Measurements from ENCODE around the gene REXO4. TPM values are rescaled to one million over a fixed set of nuclear protein-coding genes. Genes with fewer than 3 reads are reported as not detected.

The REXO4 gene
- total and polyA plus RNA-seq, 12 donors = 18.9 to 27.6 (median 22.8) TPM

DNA sequence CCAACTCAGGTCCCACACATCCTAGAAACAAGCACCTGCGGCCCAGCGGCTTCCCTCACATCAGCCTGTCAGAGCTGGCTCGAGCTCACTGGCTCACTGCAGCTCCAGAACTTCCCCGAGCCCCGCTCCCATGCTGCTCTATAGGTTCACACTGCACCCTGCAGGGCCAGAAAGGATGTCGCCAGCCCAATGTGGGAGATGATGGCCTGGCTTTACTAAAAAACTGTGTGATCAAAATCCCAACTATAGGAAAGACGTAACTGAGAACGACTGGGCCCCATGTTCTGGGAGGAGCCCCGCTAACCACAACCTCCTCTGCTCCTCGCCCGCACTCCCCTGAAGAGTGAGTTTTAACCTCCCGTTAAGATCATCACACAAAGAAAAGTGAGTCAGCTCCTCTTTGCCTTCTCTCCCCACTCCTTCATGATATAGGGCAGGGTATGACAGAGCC lies 46.5 kb downstream of the REXO4 start:
- WGBS, 4 donors = 54 to 73% (median 66%) methylated on average over 7 to 12 of the region's 12 CpGs
- Histone ChIP-seq H3K27me3 (no peaks in the 10 kb centered on the region), H3K27ac (peak overlapping the region in 2 of 5 donors; percentile 10 to 28), H3K4me1 (replicated peaks in 1 of 2) (peaks cover 23 to 79% of the 10 kb centered on the region in 2 donors), H3K4me3 (no peak overlapping the region), H3K36me3 (replicated peaks in 1 of 2) (peaks cover 0 to 30% of the 10 kb centered on the region in 2 donors), H3K9me3 (replicated peaks in 1 of 3) (no peaks in the 10 kb centered on the region)
- DNase-seq = no peak
- intact Hi-C loops (cut with DNase I) = no loop called here
- TF ChIP-seq POLR2A (IDR thresholded peaks at IDR 0.05) = no peak
- TF ChIP-seq, protein P1, sequence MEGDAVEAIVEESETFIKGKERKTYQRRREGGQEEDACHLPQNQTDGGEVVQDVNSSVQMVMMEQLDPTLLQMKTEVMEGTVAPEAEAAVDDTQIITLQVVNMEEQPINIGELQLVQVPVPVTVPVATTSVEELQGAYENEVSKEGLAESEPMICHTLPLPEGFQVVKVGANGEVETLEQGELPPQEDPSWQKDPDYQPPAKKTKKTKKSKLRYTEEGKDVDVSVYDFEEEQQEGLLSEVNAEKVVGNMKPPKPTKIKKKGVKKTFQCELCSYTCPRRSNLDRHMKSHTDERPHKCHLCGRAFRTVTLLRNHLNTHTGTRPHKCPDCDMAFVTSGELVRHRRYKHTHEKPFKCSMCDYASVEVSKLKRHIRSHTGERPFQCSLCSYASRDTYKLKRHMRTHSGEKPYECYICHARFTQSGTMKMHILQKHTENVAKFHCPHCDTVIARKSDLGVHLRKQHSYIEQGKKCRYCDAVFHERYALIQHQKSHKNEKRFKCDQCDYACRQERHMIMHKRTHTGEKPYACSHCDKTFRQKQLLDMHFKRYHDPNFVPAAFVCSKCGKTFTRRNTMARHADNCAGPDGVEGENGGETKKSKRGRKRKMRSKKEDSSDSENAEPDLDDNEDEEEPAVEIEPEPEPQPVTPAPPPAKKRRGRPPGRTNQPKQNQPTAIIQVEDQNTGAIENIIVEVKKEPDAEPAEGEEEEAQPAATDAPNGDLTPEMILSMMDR (IDR thresholded peaks at IDR 0.05) = no peak

DNA sequence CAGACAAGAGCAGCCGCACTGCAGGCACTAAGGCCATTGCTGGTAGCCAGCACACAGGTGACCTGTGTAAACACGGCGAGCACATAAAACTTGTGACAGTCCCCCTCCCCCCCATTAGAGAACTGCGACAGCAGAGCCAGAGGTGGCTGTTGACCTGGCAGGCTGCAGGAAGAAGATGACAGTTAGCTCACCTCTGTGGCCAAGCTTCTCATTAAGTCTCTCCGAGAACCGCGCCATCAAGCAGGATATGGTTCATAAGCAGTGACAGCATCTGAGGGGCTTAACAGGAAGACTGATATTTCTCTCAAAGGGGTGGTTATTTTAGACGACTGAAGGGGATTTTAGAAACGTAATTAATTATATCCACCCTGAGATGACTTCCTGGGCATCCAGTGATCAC lies 47.1 kb downstream of the REXO4 start:
- H3K27me3 ChIP-seq = no peaks in the 10 kb centered on the region
- H3K4me3 ChIP-seq = no peak overlapping the region
- H3K36me3 ChIP-seq (replicated peaks in 1 of 2) = peaks cover 0 to 36% of the 10 kb centered on the region in 2 donors
- TF ChIP-seq, protein P1 (IDR thresholded peaks at IDR 0.05) = no peak
- TF ChIP-seq POLR2A (IDR thresholded peaks at IDR 0.05) = no peak
- 74 to 79% (median 76%) methylated on average over 9 of the region's 9 CpGs for WGBS, 4 donors
- DNase-seq = no peak
- peak overlapping the region in 2 of 5 donors; percentile 3 to 28 for H3K27ac ChIP-seq
- peaks cover 23 to 79% of the 10 kb centered on the region in 2 donors for H3K4me1 ChIP-seq (replicated peaks in 1 of 2)
- no peaks in the 10 kb centered on the region for H3K9me3 ChIP-seq (replicated peaks in 1 of 3)
- intact Hi-C loops (cut with DNase I) = no loop called here

DNA sequence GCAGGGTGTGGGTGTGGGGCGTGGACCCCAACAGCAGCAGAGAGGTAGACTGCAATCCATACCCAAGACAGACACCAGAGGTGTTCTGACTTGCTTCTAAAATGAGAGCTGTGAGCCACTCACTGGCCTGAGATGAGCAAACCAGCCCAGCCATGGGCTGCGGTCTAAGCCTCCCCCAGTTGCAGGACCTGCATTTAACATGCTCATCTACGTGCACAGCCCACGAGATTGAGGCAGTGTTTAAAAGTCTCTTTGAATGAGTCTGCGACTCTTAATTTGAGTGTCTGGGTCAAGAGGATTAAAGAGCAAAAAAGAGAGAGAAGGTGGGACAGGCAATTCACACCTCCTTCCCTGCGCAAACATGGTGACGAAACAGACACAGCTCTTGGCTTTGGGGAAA lies 47.9 kb downstream of the REXO4 start:
- WGBS, 4 donors = 85 to 91% (median 88%) methylated on average over 6 to 7 of the region's 7 CpGs
- TF ChIP-seq, protein P1 (IDR thresholded peaks at IDR 0.05) = no peak
- TF ChIP-seq POLR2A (IDR thresholded peaks at IDR 0.05) = no peak
- intact Hi-C loops (cut with DNase I) = no loop called here
- peaks cover 23 to 79% of the 10 kb centered on the region in 2 donors for H3K4me1 ChIP-seq (replicated peaks in 1 of 2)
- H3K9me3 ChIP-seq (replicated peaks in 1 of 3) = no peaks in the 10 kb centered on the region
- no peak for DNase-seq
- H3K27ac ChIP-seq = peak overlapping the region in 1 of 5 donors; percentile 63
- H3K4me3 ChIP-seq = no peak overlapping the region
- H3K27me3 ChIP-seq = no peaks in the 10 kb centered on the region
- H3K36me3 ChIP-seq (replicated peaks in 1 of 2) = peaks cover 0 to 44% of the 10 kb centered on the region in 2 donors

DNA sequence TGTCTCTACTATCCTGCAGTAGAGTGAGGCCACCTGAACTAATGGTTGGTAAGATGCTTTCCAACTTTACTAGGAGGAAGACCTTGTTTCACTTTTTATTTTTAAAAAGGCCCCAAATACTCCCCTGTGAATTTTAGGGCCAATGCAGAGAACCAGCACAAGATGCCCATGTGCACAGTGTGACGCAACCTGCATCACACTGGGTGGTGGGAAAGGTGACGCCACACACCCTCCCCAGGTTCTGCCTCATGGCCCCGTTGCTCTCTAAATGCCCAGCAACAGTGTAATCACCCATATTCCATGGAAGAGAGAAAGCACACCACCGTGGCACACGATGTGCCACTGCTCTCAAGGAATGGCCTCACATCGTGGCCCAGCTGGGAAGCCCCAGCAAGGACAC lies 48.4 kb downstream of the REXO4 start:
- Histone ChIP-seq H3K27ac (peak overlapping the region in 2 of 5 donors; percentile 63 to 69), H3K9me3 (replicated peaks in 1 of 3) (no peaks in the 10 kb centered on the region), H3K27me3 (no peaks in the 10 kb centered on the region), H3K4me1 (replicated peaks in 1 of 2) (peaks cover 20 to 76% of the 10 kb centered on the region in 2 donors), H3K4me3 (no peak overlapping the region), H3K36me3 (replicated peaks in 1 of 2) (peaks cover 0 to 49% of the 10 kb centered on the region in 2 donors)
- WGBS, 4 donors = 58 to 76% (median 67%) methylated on average over 6 of the region's 6 CpGs
- TF ChIP-seq, protein P1 (IDR thresholded peaks at IDR 0.05) = no peak
- TF ChIP-seq POLR2A (IDR thresholded peaks at IDR 0.05) = no peak
- no peak for DNase-seq
- intact Hi-C loops (cut with DNase I) = no loop called here

Data from adrenal gland (tissue), 12 donors.